Measurements from ENCODE around the gene SMPDL3B.

SMPDL3B gene

GRCh38 chr1:27956761-27957160, 22.0 kb downstream of the SMPDL3B start:
- Histone ChIP-seq H4K20me1 (ENCODE audit: control insufficient read depth, insufficient read depth, low read depth, low read length) (no peaks in the 10 kb centered on the region), H3K36me3 (ENCODE audit: control insufficient read depth, low read length) (no peaks in the 10 kb centered on the region), H3K9me2 (replicated peaks; ENCODE audit: control insufficient read depth, low read length) (no peaks in the 10 kb centered on the region), H3K9me3 (ENCODE audit: control insufficient read depth, insufficient read depth, low read length) (no peaks in the 10 kb centered on the region), H3K4me1 (ENCODE audit: control insufficient read depth, low read length) (peaks cover 13% of the 10 kb centered on the region), H3K27ac (ENCODE audit: low read depth, low read length) (no peak overlapping the region), H3K27me3 (ENCODE audit: control insufficient read depth, low read length) (no peaks in the 10 kb centered on the region), H3K79me2 (ENCODE audit: control insufficient read depth, low read length) (no peaks in the 10 kb centered on the region), H3K4me3 (ENCODE audit: low read length) (no peak overlapping the region), H3F3A (ENCODE audit: control insufficient read depth, insufficient read depth) (no peaks in the 10 kb centered on the region; the same call in 1 of the 2 replicates), H3K4me2 (ENCODE audit: low read length) (no peak overlapping the region)
- no peak for TF ChIP-seq CTCF (IDR thresholded peaks at IDR 0.05; ENCODE audit: low read depth, low read length, poor library complexity, severe bottlenecking)
- no peak for TF ChIP-seq EZH2phosphoT487 (IDR thresholded peaks at IDR 0.05; ENCODE audit: borderline replicate concordance, low read length)

GRCh38 chr1:27957655-27958054, 22.9 kb downstream of the SMPDL3B start:
- Histone ChIP-seq H3K79me2 (ENCODE audit: control insufficient read depth, low read length) (no peaks in the 10 kb centered on the region), H3K36me3 (ENCODE audit: control insufficient read depth, low read length) (no peaks in the 10 kb centered on the region), H3K4me3 (ENCODE audit: low read length) (no peak overlapping the region), H3K4me2 (ENCODE audit: low read length) (no peak overlapping the region), H3K4me1 (ENCODE audit: control insufficient read depth, low read length) (peaks cover 13% of the 10 kb centered on the region), H4K20me1 (ENCODE audit: control insufficient read depth, insufficient read depth, low read depth, low read length) (no peaks in the 10 kb centered on the region), H3K27ac (ENCODE audit: low read depth, low read length) (no peak overlapping the region), H3F3A (ENCODE audit: control insufficient read depth, insufficient read depth) (no peaks in the 10 kb centered on the region; the same call in 1 of the 2 replicates), H3K9me3 (ENCODE audit: control insufficient read depth, insufficient read depth, low read length) (no peaks in the 10 kb centered on the region), H3K27me3 (ENCODE audit: control insufficient read depth, low read length) (no peaks in the 10 kb centered on the region), H3K9me2 (replicated peaks; ENCODE audit: control insufficient read depth, low read length) (no peaks in the 10 kb centered on the region)
- TF ChIP-seq CTCF (IDR thresholded peaks at IDR 0.05; ENCODE audit: low read depth, low read length, poor library complexity, severe bottlenecking) (no peak), EZH2phosphoT487 (IDR thresholded peaks at IDR 0.05; ENCODE audit: borderline replicate concordance, low read length) (no peak)

- TF ChIP-seq EZH2phosphoT487 (IDR thresholded peaks at IDR 0.05; ENCODE audit: borderline replicate concordance, low read length) (no peak), CTCF (IDR thresholded peaks at IDR 0.05; ENCODE audit: low read depth, low read length, poor library complexity, severe bottlenecking) (no peak)
- H3K9me2 ChIP-seq (replicated peaks; ENCODE audit: control insufficient read depth, low read length) = no peaks in the 10 kb centered on the region
- no peaks in the 10 kb centered on the region for H3K36me3 ChIP-seq (ENCODE audit: control insufficient read depth, low read length)
- H3K27me3 ChIP-seq (ENCODE audit: control insufficient read depth, low read length) = no peaks in the 10 kb centered on the region
- H3K9me3 ChIP-seq (ENCODE audit: control insufficient read depth, insufficient read depth, low read length) = no peaks in the 10 kb centered on the region
- no peak overlapping the region for H3K4me3 ChIP-seq (ENCODE audit: low read length)
- no peak overlapping the region for H3K4me2 ChIP-seq (ENCODE audit: low read length)
- no peaks in the 10 kb centered on the region for H3K79me2 ChIP-seq (ENCODE audit: control insufficient read depth, low read length)
- H3K4me1 ChIP-seq (ENCODE audit: control insufficient read depth, low read length) = peaks cover 13% of the 10 kb centered on the region
- no peak overlapping the region for H3K27ac ChIP-seq (ENCODE audit: low read depth, low read length)
- no peaks in the 10 kb centered on the region for H4K20me1 ChIP-seq (ENCODE audit: control insufficient read depth, insufficient read depth, low read depth, low read length)
- no peaks in the 10 kb centered on the region; the same call in 1 of the 2 replicates for H3F3A ChIP-seq (ENCODE audit: control insufficient read depth, insufficient read depth)
These were observed 23.7 kb downstream of the SMPDL3B start for GRCh38 chr1:27958513-27958912.
